Loucy (cell line): ENCODE measurements around the gene DHX29.

Experiments used
- EZH2phosphoT487 ChIP-seq: fragments of 200-600 bp; IDR thresholded peaks from 2 replicates; pipeline ENCODE4 v1.6.1; 2018; ENCODE audit warnings: antibody characterized with exemption, mild to moderate bottlenecking, moderate library complexity, borderline replicate concordance
- TF ChIP-seq, protein P1 (sequence below): fragments of 200-600 bp; sonication (generic); conservative IDR thresholded peaks from 2 replicates; pipeline ENCODE4 v1.5.1; 2014; ENCODE audit warnings: mild to moderate bottlenecking, antibody characterized with exemption, low read length

DNA sequence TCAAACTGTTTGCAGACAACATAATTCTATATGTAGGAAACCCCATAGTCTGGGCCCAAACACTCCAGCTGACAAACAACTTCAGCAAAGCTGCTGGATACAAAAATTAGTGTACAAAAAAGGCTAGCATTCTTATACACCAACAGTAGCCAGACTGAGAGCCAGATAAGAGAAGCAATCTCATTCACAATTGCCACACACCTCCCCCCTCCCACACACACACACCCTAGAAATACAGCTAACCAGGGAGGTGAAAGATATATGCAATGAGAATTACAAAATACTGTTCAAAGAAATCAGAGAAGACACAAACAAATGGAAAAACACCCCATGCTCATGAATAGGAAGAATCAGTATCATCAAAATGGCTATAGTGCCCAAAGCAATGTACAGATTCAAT is 9.3 kb upstream of the DHX29 start:
- TF ChIP-seq, protein P1, sequence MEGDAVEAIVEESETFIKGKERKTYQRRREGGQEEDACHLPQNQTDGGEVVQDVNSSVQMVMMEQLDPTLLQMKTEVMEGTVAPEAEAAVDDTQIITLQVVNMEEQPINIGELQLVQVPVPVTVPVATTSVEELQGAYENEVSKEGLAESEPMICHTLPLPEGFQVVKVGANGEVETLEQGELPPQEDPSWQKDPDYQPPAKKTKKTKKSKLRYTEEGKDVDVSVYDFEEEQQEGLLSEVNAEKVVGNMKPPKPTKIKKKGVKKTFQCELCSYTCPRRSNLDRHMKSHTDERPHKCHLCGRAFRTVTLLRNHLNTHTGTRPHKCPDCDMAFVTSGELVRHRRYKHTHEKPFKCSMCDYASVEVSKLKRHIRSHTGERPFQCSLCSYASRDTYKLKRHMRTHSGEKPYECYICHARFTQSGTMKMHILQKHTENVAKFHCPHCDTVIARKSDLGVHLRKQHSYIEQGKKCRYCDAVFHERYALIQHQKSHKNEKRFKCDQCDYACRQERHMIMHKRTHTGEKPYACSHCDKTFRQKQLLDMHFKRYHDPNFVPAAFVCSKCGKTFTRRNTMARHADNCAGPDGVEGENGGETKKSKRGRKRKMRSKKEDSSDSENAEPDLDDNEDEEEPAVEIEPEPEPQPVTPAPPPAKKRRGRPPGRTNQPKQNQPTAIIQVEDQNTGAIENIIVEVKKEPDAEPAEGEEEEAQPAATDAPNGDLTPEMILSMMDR = no peak
- no peak for TF ChIP-seq EZH2phosphoT487
